SU-DHL-6 (cell line): ENCODE results near the gene ANXA9.

Experiments
- H2AFZ ChIP-seq: fragments of 200-600 bp; sonication (generic); 2 replicates; pipeline ENCODE4 v1.6.1; 2014; ENCODE audit warnings: low read depth, mild to moderate bottlenecking, moderate library complexity, mixed read lengths, antibody characterized with exemption, low read length; ENCODE audit not compliant: severe bottlenecking
- H3F3A ChIP-seq: fragments of 200-600 bp; shearing (Covaris generic); 2 replicates; pipeline ENCODE4 v1.6.0; 2016; ENCODE audit warnings: antibody characterized with exemption, mild to moderate bottlenecking; ENCODE audit not compliant: insufficient read depth
- H3K27ac ChIP-seq: fragments of 200-600 bp; sonication (generic); 2 replicates; pipeline ENCODE4 v1.5.1; 2016; ENCODE audit warnings: low read depth, mild to moderate bottlenecking, low read length, moderate library complexity, mixed read lengths
- H3K27me3 ChIP-seq: fragments of 200-600 bp; sonication (generic), shearing (Covaris generic); 2 replicates; pipeline ENCODE4 v1.6.0; 2014; ENCODE audit warnings: mild to moderate bottlenecking, low read length
- H3K36me3 ChIP-seq: fragments of 200-600 bp; sonication (generic); 2 replicates; pipeline ENCODE4 v1.6.1; 2014; ENCODE audit warnings: mild to moderate bottlenecking, low read length, mixed read lengths
- H3K4me2 ChIP-seq: fragments of 300-600, 200-600 bp; shearing (Covaris generic), sonication (generic); 2 replicates; pipeline ENCODE4 v1.6.0; 2014; ENCODE audit warnings: low read length, low read depth, mild to moderate bottlenecking; ENCODE audit not compliant: poor library complexity, severe bottlenecking
- H3K4me3 ChIP-seq: fragments of 200-600 bp; sonication (generic); 2 replicates; pipeline ENCODE4 v1.5.1; 2014; ENCODE audit warnings: antibody characterized with exemption, low read length, mild to moderate bottlenecking, mixed read lengths; ENCODE audit not compliant: insufficient read depth, poor library complexity, severe bottlenecking
- H3K79me2 ChIP-seq: fragments of 200-600 bp; sonication (generic); 2 replicates; pipeline ENCODE4 v1.6.1; 2014; ENCODE audit warnings: mild to moderate bottlenecking, low read length, moderate library complexity; ENCODE audit not compliant: insufficient read depth
- H3K9ac ChIP-seq: fragments of 200-600 bp; sonication (generic); 2 replicates; pipeline ENCODE4 v1.7.0; 2014; ENCODE audit warnings: mild to moderate bottlenecking, low read length
- H3K9me2 ChIP-seq: fragments of 200-600 bp; sonication (generic); replicated peaks from 2 replicates; pipeline ENCODE4 v1.6.1; 2014; ENCODE audit warnings: low read length; ENCODE audit not compliant: insufficient read depth
- H3K9me3 ChIP-seq: fragments of 200-600 bp; sonication (generic); 2 replicates; pipeline ENCODE4 v1.6.1; 2014; ENCODE audit warnings: low read length, mixed read lengths; ENCODE audit not compliant: insufficient read depth
- H4K20me1 ChIP-seq: fragments of 200-600 bp; sonication (generic); 2 replicates; pipeline ENCODE4 v1.6.1; 2014; ENCODE audit warnings: low read depth, mild to moderate bottlenecking, antibody characterized with exemption, low read length, moderate library complexity, mixed read lengths
- EZH2phosphoT487 ChIP-seq: fragments of 200-600 bp; sonication (generic), shearing (Covaris generic); conservative IDR thresholded peaks from 2 replicates; pipeline ENCODE4 v1.6.1; 2018; ENCODE audit warnings: mild to moderate bottlenecking, antibody characterized with exemption, low read length, moderate library complexity, mixed read lengths
- TF ChIP-seq, protein P1 (sequence below): fragments of 200-600 bp; sonication (generic); IDR thresholded peaks from one replicate; pipeline ENCODE4 v1.5.1; 2017; ENCODE audit warnings: antibody characterized with exemption, mild to moderate bottlenecking, low read length, moderate library complexity; ENCODE audit not compliant: insufficient read depth, poor library complexity, severe bottlenecking

The ANXA9 gene

DNA sequence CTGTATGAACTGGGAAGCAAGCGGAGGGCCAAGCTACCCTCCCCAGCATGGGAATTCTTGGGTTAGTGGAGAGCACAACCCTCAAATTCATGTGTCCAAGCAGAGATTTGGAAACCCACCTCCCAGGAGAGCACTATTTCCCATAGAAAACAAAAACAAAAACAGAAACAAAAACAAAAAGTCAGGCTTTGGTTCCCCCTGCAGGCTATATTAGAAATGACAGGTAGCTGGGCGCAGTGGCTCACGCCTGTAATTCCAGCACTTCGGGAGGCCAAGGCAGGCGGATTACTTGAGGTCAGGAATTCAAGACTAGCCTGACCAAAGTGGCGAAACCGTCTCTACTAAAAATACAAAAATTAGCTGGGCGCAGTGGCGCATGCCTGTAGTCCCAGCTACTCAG lies 13.8 kb downstream of the ANXA9 start:
- Histone ChIP-seq H3K79me2 (no peaks in the 10 kb centered on the region), H3K27ac (no peak overlapping the region), H3K9me2 (no peaks in the 10 kb centered on the region), H3K4me2 (no peak overlapping the region), H4K20me1 (no peaks in the 10 kb centered on the region), H3F3A (no peaks in the 10 kb centered on the region), H2AFZ (no peak overlapping the region), H3K36me3 (no peaks in the 10 kb centered on the region), H3K27me3 (no peaks in the 10 kb centered on the region), H3K4me3 (no peak overlapping the region), H3K9me3 (no peaks in the 10 kb centered on the region), H3K9ac (no peak overlapping the region)
- TF ChIP-seq, protein P1, sequence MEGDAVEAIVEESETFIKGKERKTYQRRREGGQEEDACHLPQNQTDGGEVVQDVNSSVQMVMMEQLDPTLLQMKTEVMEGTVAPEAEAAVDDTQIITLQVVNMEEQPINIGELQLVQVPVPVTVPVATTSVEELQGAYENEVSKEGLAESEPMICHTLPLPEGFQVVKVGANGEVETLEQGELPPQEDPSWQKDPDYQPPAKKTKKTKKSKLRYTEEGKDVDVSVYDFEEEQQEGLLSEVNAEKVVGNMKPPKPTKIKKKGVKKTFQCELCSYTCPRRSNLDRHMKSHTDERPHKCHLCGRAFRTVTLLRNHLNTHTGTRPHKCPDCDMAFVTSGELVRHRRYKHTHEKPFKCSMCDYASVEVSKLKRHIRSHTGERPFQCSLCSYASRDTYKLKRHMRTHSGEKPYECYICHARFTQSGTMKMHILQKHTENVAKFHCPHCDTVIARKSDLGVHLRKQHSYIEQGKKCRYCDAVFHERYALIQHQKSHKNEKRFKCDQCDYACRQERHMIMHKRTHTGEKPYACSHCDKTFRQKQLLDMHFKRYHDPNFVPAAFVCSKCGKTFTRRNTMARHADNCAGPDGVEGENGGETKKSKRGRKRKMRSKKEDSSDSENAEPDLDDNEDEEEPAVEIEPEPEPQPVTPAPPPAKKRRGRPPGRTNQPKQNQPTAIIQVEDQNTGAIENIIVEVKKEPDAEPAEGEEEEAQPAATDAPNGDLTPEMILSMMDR, result peak; percentile 54
- TF ChIP-seq EZH2phosphoT487, result no peak

DNA sequence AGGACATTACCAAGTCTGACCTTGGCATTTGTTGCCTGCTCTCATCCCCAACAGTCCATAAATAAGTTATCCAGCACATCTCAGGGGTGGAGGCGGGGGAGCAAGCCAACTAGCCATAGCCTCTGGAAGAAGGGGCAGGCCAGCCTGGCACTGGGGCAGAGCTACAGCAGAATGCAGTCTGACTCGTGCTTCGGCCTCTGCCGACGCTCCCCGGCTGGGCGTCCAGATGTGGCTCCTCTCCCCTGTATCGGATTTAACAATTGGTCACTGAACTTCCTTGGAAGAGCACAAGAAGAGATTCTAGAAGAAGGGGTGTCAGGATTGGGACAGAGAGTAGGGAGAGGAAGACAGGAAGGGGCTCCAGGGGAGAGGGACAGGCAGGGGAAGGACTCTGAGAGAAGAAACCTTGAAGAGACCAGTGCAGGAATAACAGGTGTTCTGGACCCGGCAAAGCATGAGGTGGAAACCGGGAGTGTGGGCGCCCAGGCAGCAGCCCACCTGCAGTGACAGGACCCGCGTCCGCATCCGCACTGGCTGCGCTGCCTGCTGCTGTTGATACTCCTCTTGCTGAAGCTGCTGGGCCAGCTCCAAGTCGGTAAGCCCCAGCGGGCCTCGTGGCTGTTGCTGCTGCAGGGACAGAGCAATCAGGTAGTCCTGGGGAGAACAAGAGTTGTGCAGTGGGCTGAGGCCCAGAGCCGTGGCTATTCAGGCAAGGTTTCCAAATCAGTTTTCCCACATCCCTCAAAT lies 15.2 kb downstream of the ANXA9 start:
- no peak for TF ChIP-seq EZH2phosphoT487
- TF ChIP-seq, protein P1, result no peak
- Histone ChIP-seq H3K4me3 (no peak overlapping the region), H3K9me2 (no peaks in the 10 kb centered on the region), H3K27me3 (no peaks in the 10 kb centered on the region), H3K27ac (no peak overlapping the region), H3K79me2 (no peaks in the 10 kb centered on the region), H3K9me3 (no peaks in the 10 kb centered on the region), H4K20me1 (no peaks in the 10 kb centered on the region), H3K4me2 (no peak overlapping the region), H3F3A (no peaks in the 10 kb centered on the region), H3K9ac (no peak overlapping the region), H3K36me3 (no peaks in the 10 kb centered on the region), H2AFZ (no peak overlapping the region)

DNA sequence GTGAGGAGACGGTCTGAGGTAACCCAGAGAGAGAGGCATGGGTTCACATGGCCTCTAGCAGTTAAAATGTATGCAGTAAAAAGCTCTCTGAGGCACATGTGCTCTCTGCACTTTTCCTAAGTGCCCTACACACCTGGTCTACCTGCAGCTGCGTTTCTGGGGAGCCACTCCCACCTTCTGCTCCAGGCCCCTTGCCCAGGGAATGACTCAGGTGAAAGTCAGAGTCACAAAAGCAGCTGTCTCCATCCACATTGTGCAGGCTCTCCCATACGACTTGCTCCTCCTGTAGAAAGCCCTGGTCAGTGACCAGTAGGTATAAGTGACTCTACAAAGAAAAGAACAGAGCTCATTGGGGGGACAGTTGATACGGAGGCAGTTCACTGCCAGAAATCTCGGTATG lies 15.9 kb downstream of the ANXA9 start:
- no peak overlapping the region for H3K4me3 ChIP-seq
- no peak overlapping the region for H3K27ac ChIP-seq
- no peaks in the 10 kb centered on the region for H4K20me1 ChIP-seq
- TF ChIP-seq EZH2phosphoT487, result no peak
- TF ChIP-seq, protein P1, result no peak
- no peaks in the 10 kb centered on the region for H3K27me3 ChIP-seq
- no peaks in the 10 kb centered on the region for H3K79me2 ChIP-seq
- H3K9me3 ChIP-seq, result no peaks in the 10 kb centered on the region
- H2AFZ ChIP-seq, result no peak overlapping the region
- no peak overlapping the region for H3K9ac ChIP-seq
- H3K4me2 ChIP-seq, result no peak overlapping the region
- H3K36me3 ChIP-seq, result no peaks in the 10 kb centered on the region
- H3F3A ChIP-seq, result no peaks in the 10 kb centered on the region
- H3K9me2 ChIP-seq, result no peaks in the 10 kb centered on the region
